GM12864 (cell line): ENCODE results near the gene CTDSPL2.
"Not testable (repeated sequence)": the region's sequence is repeated elsewhere in the genome, so short reads cannot be mapped to it uniquely, and the experiment has no call there.

Experiments
- DNase-seq: peaks from one replicate; pipeline ENCODE4 v3.0.0-alpha.2; 2011; ENCODE audit warnings: low read depth
- H3K4me3 ChIP-seq: 2 replicates; pipeline ENCODE4 v1.5.1; 2011; ENCODE audit warnings: mild to moderate bottlenecking, low read depth, low read length, control low read depth
- TF ChIP-seq, protein P1 (sequence below): IDR thresholded peaks from 2 replicates; pipeline ENCODE4 v1.5.1; 2011; ENCODE audit warnings: low read depth, mild to moderate bottlenecking, moderate library complexity, low read length, control low read depth, inconsistent platforms; ENCODE audit errors: missing control alignments

Gene CTDSPL2

DNA sequence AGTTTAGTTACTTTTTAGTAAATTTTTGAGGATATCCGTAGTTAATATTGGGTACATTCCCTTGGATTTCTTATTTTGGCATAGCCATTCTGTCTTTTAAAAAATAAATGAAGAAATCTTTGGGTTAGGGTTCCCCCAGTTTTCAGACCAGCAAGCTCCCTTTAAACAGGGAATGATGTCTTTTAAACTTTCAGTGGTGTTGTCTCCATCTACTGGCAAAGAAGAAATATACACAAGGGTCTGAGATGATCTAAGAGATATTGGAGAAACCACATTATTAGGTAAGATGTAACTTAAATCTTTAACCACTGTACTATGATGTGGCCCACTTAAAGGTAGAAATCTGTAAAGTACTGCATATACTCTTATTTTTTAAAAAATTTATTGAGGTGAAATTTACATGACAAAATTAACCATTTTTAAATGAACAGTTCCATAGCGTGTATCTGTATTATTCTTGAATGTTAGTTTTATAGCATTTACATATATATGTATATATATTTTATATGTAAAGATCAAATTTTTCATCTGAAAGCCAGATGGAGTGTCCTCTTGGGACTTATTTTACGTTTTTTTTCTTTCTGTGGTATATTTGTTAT is 74.4 kb downstream of the CTDSPL2 start:
- TF ChIP-seq, protein P1, sequence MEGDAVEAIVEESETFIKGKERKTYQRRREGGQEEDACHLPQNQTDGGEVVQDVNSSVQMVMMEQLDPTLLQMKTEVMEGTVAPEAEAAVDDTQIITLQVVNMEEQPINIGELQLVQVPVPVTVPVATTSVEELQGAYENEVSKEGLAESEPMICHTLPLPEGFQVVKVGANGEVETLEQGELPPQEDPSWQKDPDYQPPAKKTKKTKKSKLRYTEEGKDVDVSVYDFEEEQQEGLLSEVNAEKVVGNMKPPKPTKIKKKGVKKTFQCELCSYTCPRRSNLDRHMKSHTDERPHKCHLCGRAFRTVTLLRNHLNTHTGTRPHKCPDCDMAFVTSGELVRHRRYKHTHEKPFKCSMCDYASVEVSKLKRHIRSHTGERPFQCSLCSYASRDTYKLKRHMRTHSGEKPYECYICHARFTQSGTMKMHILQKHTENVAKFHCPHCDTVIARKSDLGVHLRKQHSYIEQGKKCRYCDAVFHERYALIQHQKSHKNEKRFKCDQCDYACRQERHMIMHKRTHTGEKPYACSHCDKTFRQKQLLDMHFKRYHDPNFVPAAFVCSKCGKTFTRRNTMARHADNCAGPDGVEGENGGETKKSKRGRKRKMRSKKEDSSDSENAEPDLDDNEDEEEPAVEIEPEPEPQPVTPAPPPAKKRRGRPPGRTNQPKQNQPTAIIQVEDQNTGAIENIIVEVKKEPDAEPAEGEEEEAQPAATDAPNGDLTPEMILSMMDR: peak; percentile 44
- H3K4me3 ChIP-seq: no peak overlapping the region
- DNase-seq: no peak

DNA sequence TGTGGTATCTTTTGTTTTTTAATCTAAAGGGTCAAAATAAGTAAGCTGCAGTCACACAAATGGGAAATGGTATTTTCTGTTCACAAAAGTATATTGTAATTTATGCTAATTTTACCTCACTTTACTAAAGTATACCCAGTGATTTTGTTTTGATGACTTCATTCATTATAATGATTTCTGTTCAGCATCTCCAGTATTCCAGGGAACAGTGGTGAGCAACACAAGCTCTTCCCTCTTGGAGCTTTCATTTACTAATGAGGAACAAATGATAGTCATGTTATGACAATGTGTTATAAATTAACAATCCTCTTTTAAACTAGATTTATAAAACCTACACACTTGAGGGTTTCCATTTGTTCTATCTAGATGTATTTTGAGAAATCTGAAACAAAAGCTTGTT is 89.0 kb downstream of the CTDSPL2 start:
- DNase-seq: no peak
- TF ChIP-seq, protein P1: no peak

DNA sequence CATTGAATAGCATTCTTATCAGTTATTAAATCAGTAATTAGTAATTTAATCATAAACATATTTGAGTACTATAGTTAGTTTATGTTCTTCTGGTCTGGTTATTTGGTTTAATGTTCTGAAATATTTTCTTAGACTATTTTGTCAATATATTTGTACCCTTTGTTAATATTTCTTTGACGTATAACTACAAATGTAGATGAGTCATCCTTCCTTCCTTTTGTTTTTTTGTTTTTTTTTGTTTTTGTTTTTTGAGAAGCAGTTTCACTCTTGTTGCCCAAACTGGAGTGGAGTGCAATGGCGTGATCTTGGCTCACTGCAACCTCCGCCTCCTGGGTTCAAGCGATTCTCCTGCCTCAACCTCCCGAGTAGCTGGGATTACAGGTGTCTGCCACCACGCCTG is 92.1 kb downstream of the CTDSPL2 start:
- DNase-seq: no peak
- TF ChIP-seq, protein P1: no peak
- H3K4me3 ChIP-seq: no peak overlapping the region

More for the DNA sequence above, 89.0 kb downstream of the CTDSPL2 start:
- no peak overlapping the region for H3K4me3 ChIP-seq

GRCh38 chr15:44525018-44525417 is 97.6 kb downstream of the CTDSPL2 start:
- DNase-seq: no peak
- TF ChIP-seq, protein P1: no peak
- H3K4me3 ChIP-seq: no peak overlapping the region

DNA sequence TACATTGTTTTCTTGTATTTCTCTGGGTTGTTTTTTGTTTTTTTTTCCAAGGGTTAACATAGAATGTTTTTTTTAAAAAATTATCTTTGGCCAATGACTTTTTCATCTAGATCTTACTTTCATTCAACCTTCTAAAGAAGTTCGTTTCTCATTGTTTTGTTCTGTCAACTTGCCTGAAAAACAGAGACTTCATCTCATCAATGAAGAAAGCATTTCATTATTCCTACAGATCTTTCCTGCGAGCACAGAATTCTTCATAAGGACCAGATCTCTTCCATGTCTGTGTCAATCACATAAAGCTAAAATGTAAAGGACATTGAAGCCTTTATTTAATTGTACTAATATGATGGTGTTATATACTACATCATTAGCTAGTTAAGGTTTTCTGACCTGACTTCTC is 99.8 kb downstream of the CTDSPL2 start:
- TF ChIP-seq, protein P1: no peak
- H3K4me3 ChIP-seq: no peak overlapping the region
- DNase-seq: no peak

DNA sequence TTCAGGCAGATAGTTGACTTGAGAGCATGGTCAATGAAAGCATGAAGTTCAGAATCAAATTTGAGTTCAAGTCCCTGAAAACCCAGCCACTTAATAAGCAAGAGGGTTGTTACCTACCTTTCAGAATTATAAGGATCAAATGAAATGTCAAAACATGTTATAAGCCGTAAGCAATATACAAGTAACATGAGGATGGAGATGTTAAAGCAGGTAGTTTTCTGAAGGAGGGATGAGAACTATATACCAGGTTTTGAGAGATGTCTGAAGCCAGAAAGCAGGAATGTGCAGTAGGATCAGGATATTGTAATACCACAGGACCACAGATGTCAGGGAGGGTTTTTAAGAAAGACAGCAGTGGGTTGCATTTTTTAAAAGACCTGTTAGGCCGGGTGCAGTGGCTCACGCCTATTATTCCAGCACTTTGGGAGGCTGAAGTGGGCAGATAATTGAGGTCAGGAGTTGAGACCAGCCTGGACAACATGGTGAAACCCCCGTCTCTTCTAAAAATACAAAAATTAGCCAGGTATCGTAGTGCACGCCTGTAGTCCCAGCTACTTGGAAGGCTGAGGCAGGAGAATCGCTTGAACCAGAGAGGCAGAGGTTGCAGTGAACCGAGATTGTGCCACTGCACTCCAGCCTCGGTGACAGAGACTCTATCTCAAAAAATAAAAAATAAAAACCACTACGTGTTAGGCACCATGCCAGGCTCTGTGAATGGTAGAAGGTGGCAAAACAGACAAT is 102.6 kb downstream of the CTDSPL2 start:
- TF ChIP-seq, protein P1: no peak
- no peak overlapping the region for H3K4me3 ChIP-seq

DNA sequence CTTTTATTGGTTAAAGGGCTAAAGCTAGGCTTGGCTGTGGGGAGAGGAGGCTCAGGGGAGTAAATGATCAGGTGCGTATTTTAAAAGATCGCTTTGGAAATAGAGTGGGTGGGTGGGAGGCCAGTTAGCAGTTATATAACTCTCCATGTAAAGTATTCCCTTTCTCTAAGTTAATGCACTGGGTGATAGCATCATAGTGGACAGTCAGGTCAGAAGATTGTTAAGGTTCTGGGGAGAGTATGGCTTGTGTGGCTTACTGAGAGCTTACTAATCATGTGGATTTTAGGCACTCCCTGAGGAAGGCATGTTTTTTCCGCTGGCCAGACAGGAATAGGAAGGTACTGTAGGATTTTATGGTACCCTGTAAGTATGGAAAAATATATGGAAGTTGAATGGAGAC is 103.2 kb downstream of the CTDSPL2 start:
- no peak overlapping the region for H3K4me3 ChIP-seq
- DNase-seq: no peak
- TF ChIP-seq, protein P1: no peak

More for the DNA sequence above, 102.6 kb downstream of the CTDSPL2 start:
- DNase-seq: no peak

GRCh38 chr15:44532275-44532674 is 104.8 kb downstream of the CTDSPL2 start:
- not testable (repeated sequence) for DNase-seq, H3K4me3 ChIP-seq
